Suprapubic skin (tissue), 4 donors: ENCODE results near the gene UGGT1.

Experiments
- CTCF ChIP-seq, 2 donors: fragments of 200-600 bp in 1 of 2; fragments of 450-650 bp in 1 of 2; sonication (generic) in 1 of 2; IDR thresholded peaks; one replicate each; pipeline ENCODE4 v1.5.1; 2016 to 2019; ENCODE audit warnings: antibody characterized with exemption in 2 of 2, mild to moderate bottlenecking in 1 of 2, moderate library complexity in 1 of 2
- EP300 ChIP-seq: sonication (generic); formaldehyde crosslinking; IDR thresholded peaks from one replicate; pipeline ENCODE4 v1.6.1; 2017; ENCODE audit warnings: antibody characterized with exemption
- POLR2A ChIP-seq, 2 donors: fragments of 450-650 bp; IDR thresholded peaks; one replicate each; pipeline ENCODE4 v1.6.1; 2017; ENCODE audit warnings: antibody characterized with exemption in 2 of 2, mild to moderate bottlenecking in 2 of 2, moderate library complexity in 2 of 2
- POLR2AphosphoS5 ChIP-seq, 3 donors: sonication (generic); formaldehyde crosslinking; IDR thresholded peaks; one replicate each; pipeline ENCODE4 v1.6.1; 2017; ENCODE audit warnings: antibody characterized with exemption in 3 of 3

GRCh38 chr2:128076461-128077106 is 14.4 kb upstream of the UGGT1 start:
- no peak for TF ChIP-seq POLR2A (IDR thresholded peaks at IDR 0.05)
- TF ChIP-seq CTCF (IDR thresholded peaks at IDR 0.05): no peak
- no peak for TF ChIP-seq EP300
- TF ChIP-seq POLR2AphosphoS5 (IDR thresholded peaks at IDR 0.05): no peak
